Muscle layer of duodenum (tissue), 2 donors: Measurements from ENCODE around the gene TCHP.

ENCODE experiments used
- H3K27ac ChIP-seq: one replicate; pipeline ENCODE4 v1.7.0; 2013; ENCODE audit warnings: mild to moderate bottlenecking, low read length
- H3K27me3 ChIP-seq: one replicate; pipeline ENCODE4 v1.7.0; 2013; ENCODE audit warnings: low read depth, mild to moderate bottlenecking, control low read depth, low read length
- H3K36me3 ChIP-seq, 2 donors: one replicate each; pipeline ENCODE4 v1.7.0; 2013; ENCODE audit warnings: low read length in 2 of 2, control low read depth in 1 of 2, mild to moderate bottlenecking in 1 of 2; ENCODE audit not compliant: insufficient read depth in 2 of 2, control insufficient read depth in 1 of 2
- H3K4me1 ChIP-seq, 2 donors: one replicate each; pipeline ENCODE4 v1.7.0; 2013; ENCODE audit warnings: low read length in 2 of 2, mild to moderate bottlenecking in 2 of 2, control low read depth in 1 of 2, moderate library complexity in 1 of 2; ENCODE audit not compliant: insufficient read depth in 2 of 2, control insufficient read depth in 1 of 2
- H3K4me3 ChIP-seq, 2 donors: one replicate each; pipeline ENCODE4 v1.7.0; 2013; ENCODE audit warnings: low read length in 2 of 2, low read depth in 1 of 2, mild to moderate bottlenecking in 1 of 2
- H3K9me3 ChIP-seq, 2 donors: one replicate each; pipeline ENCODE4 v1.7.0; 2013; ENCODE audit warnings: low read length in 2 of 2, control low read depth in 1 of 2, mild to moderate bottlenecking in 1 of 2; ENCODE audit not compliant: control insufficient read depth in 1 of 2
- donor health status: healthy.

TCHP gene

GRCh38 chr12:109940339-109940923 is 40.4 kb downstream of the TCHP start:
- peaks cover 0 to 7% of the 10 kb centered on the region in 2 donors for H3K4me1 ChIP-seq
- peaks cover 26 to 32% of the 10 kb centered on the region in 2 donors for H3K36me3 ChIP-seq
- no peaks in the 10 kb centered on the region for H3K9me3 ChIP-seq
- H3K27me3 ChIP-seq: no peaks in the 10 kb centered on the region
- no peak overlapping the region for H3K27ac ChIP-seq
- H3K4me3 ChIP-seq: no peak overlapping the region

DNA sequence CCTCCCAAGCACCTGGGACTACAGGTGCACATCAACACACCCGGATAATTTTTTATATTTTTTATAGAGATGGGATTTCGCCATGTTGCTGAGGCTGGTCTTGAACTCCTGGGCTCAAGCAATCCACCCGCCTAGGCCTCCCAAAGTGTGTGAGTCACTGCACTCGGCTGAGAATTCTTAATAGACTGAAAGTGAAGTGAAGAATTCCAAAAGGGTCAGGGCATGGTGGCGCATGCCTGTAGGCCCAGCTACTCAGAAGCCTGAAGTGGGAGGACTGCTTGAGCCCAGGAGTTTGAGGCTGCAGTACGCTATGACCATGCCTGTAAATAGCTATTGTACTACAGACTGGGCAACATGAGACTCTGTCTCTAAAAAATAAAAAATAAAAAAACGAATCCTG is 43.7 kb downstream of the TCHP start:
- Histone ChIP-seq H3K4me1 (peaks cover 15 to 33% of the 10 kb centered on the region in 2 donors), H3K9me3 (no peaks in the 10 kb centered on the region), H3K4me3 (no peak overlapping the region), H3K36me3 (peaks cover 13 to 18% of the 10 kb centered on the region in 2 donors), H3K27me3 (no peaks in the 10 kb centered on the region), H3K27ac (no peak overlapping the region)

DNA sequence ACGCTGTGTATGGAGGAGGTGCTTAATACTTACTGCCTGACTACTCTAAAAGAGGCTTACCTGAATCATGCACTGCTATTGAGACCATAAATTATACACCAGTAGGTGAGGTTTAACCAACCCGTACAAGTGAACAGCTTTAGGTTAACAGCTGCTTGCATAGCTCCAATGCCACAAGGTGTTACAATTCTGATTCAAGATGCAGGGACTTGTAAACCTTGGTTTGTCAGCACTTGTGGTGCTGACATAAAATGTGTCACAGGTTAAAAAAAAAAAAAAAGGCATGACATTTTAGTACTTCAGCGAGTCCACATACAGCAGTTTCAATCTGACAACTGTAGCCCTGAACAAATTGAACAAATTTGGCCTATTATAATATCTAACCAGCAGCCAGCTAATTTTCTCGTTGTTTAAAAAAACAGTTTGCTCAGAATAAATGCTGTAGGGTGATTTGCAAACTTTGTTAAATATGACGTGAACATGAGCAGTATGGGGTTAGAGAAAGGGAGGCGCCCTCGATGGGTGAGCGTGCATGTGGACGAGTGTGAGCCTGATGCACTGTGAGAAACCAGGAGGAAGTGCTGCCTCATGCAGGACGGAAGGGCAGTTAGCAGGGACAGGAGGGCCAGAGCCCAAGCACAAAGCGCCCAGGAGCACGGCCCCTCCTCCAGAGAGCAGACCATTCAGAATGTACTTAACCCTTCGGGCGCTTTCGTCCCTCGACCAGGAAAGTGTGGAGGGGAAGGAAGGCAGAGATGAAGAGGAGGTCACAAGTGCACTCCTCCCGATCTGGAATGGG is 44.7 kb downstream of the TCHP start:
- no peaks in the 10 kb centered on the region for H3K9me3 ChIP-seq
- peaks cover 11 to 14% of the 10 kb centered on the region in 2 donors for H3K36me3 ChIP-seq
- H3K4me3 ChIP-seq: no peak overlapping the region
- H3K27ac ChIP-seq: no peak overlapping the region
- H3K27me3 ChIP-seq: no peaks in the 10 kb centered on the region
- H3K4me1 ChIP-seq: peaks cover 24 to 43% of the 10 kb centered on the region in 2 donors

- H3K4me1 ChIP-seq: peaks cover 26 to 55% of the 10 kb centered on the region in 2 donors
- no peaks in the 10 kb centered on the region for H3K9me3 ChIP-seq
- H3K4me3 ChIP-seq: no peak overlapping the region
- H3K27me3 ChIP-seq: no peaks in the 10 kb centered on the region
- peak overlapping the region; percentile 16 for H3K27ac ChIP-seq
- peaks cover 21 to 23% of the 10 kb centered on the region in 2 donors for H3K36me3 ChIP-seq
Observed at GRCh38 chr12:109946505-109946904, 46.4 kb downstream of the TCHP start.

- peaks cover 26 to 59% of the 10 kb centered on the region in 2 donors for H3K4me1 ChIP-seq
- H3K9me3 ChIP-seq: no peaks in the 10 kb centered on the region
- H3K36me3 ChIP-seq: peaks cover 24 to 27% of the 10 kb centered on the region in 2 donors
- no peaks in the 10 kb centered on the region for H3K27me3 ChIP-seq
- H3K27ac ChIP-seq: peak overlapping the region; percentile 16
- no peak overlapping the region for H3K4me3 ChIP-seq
Observed at GRCh38 chr12:109946913-109947312, 46.8 kb downstream of the TCHP start.

DNA sequence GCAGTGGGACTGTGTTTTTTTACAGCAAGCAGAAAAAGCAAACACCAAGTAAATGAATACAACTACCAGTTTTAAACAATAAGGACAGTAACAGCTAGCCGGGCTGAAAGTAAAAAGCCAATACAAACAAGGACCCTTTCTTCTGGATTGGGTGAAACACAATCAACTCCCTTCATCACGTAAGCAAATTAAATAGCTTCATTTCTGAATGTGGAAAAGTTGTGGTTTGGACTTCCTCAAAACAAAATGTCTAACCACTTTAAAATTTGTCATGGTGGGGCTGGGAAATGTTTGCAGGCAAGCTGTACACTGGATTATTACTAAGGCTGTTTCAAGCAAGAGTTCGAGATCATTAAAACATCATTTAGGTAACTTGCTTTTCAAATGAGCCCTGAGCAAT is 47.4 kb downstream of the TCHP start:
- Histone ChIP-seq H3K27ac (no peak overlapping the region), H3K27me3 (no peaks in the 10 kb centered on the region), H3K36me3 (peaks cover 30 to 33% of the 10 kb centered on the region in 2 donors), H3K9me3 (no peaks in the 10 kb centered on the region), H3K4me3 (no peak overlapping the region), H3K4me1 (peaks cover 26 to 64% of the 10 kb centered on the region in 2 donors)

DNA sequence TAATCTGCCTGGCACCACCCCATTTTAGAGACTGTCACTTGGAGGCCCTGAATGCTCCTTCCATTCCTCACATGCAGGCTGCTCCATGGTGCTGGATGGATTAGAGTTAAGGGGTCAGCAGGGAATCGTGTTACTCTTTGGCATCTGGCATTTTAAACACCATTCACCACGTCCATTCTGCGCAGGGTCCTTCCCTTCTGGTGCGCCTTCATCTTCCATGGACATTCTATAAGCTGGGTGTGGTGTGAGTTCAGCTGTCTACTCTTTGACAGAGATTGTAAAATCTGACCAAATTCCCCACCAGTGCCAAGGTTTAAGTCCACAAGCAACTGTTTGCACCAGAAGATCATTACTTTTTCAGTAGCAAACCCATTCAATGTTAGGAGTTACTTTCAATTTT is 48.3 kb downstream of the TCHP start:
- Histone ChIP-seq H3K27me3 (no peaks in the 10 kb centered on the region), H3K4me3 (no peak overlapping the region), H3K27ac (peak overlapping the region; percentile 58), H3K9me3 (no peaks in the 10 kb centered on the region), H3K36me3 (peaks cover 39 to 42% of the 10 kb centered on the region in 2 donors), H3K4me1 (peaks cover 26 to 64% of the 10 kb centered on the region in 2 donors)

DNA sequence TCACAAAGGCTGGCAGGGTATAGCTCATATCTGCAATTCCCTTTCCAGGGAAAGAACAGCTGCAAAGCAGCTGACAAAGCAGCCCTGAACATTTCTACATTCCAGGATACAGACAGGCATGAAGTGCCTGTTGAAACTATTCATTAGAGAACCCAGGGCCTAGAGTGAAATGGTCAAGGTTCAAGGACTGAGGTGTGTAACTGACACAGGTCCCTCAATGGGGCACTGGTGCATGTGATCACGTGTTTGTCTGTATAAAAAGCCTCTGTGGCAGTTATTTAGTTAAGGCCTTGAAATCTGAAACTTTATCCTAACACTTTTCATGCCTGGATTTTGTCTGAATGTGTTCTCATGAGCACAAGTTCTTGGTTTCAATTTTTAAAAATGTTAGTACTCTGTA is 49.0 kb downstream of the TCHP start:
- no peaks in the 10 kb centered on the region for H3K27me3 ChIP-seq
- no peak overlapping the region for H3K4me3 ChIP-seq
- H3K36me3 ChIP-seq: peaks cover 45% of the 10 kb centered on the region in 2 donors
- H3K4me1 ChIP-seq: peaks cover 26 to 64% of the 10 kb centered on the region in 2 donors
- no peaks in the 10 kb centered on the region for H3K9me3 ChIP-seq
- H3K27ac ChIP-seq: peak overlapping the region; percentile 58

GRCh38 chr12:109950625-109951024 is 50.6 kb downstream of the TCHP start:
- Histone ChIP-seq H3K9me3 (no peaks in the 10 kb centered on the region), H3K4me1 (peaks cover 26 to 56% of the 10 kb centered on the region in 2 donors), H3K4me3 (no peak overlapping the region), H3K27me3 (no peaks in the 10 kb centered on the region), H3K27ac (peak overlapping the region; percentile 28), H3K36me3 (peaks cover 45% of the 10 kb centered on the region in 2 donors)

- no peaks in the 10 kb centered on the region for H3K9me3 ChIP-seq
- H3K27me3 ChIP-seq: no peaks in the 10 kb centered on the region
- H3K27ac ChIP-seq: peak overlapping the region; percentile 64
- H3K36me3 ChIP-seq: peaks cover 47 to 48% of the 10 kb centered on the region in 2 donors
- H3K4me3 ChIP-seq: no peak overlapping the region
- peaks cover 26 to 56% of the 10 kb centered on the region in 2 donors for H3K4me1 ChIP-seq
Observed at GRCh38 chr12:109951136-109951535, 51.1 kb downstream of the TCHP start.

- Histone ChIP-seq H3K36me3 (peaks cover 49% of the 10 kb centered on the region in 2 donors), H3K4me1 (peaks cover 23 to 51% of the 10 kb centered on the region in 2 donors), H3K27me3 (no peaks in the 10 kb centered on the region), H3K27ac (peak overlapping the region; percentile 64), H3K9me3 (no peaks in the 10 kb centered on the region), H3K4me3 (no peak overlapping the region)
Observed at GRCh38 chr12:109951751-109952150, 51.7 kb downstream of the TCHP start.
